Retinal pigment epithelial cell (primary cell): ENCODE measurements around the gene SLC25A51.

Source experiments
- DNase-seq: peaks from one replicate; pipeline ENCODE4 v3.0.0-alpha.2; 2010; ENCODE audit warnings: low read depth
- H3K4me3 ChIP-seq: 2 replicates; pipeline ENCODE4 v1.5.1; 2011; ENCODE audit warnings: mild to moderate bottlenecking, low read length, control low read depth, moderate library complexity
- CTCF ChIP-seq: conservative IDR thresholded peaks from 2 replicates; pipeline ENCODE4 v1.5.1; 2011; ENCODE audit warnings: low read depth, low read length, control low read depth, inconsistent platforms

SLC25A51 gene

GRCh38 chr9:37936965-37937364, 33.0 kb upstream of the SLC25A51 start:
- TF ChIP-seq CTCF, result no peak
- no peak overlapping the region for H3K4me3 ChIP-seq

GRCh38 chr9:37936376-37936775, 32.4 kb upstream of the SLC25A51 start:
- H3K4me3 ChIP-seq, result no peak overlapping the region
- no peak for DNase-seq
- no peak for TF ChIP-seq CTCF

More at GRCh38 chr9:37936965-37937364, 33.0 kb upstream of the SLC25A51 start:
- no peak for DNase-seq

- H3K4me3 ChIP-seq, result no peak overlapping the region
- no peak for TF ChIP-seq CTCF
- DNase-seq, result no peak
Observed at GRCh38 chr9:37935096-37935495, 31.2 kb upstream of the SLC25A51 start.

- TF ChIP-seq CTCF, result no peak
- no peak for DNase-seq
- no peak overlapping the region for H3K4me3 ChIP-seq
Observed at GRCh38 chr9:37931592-37931991, 27.7 kb upstream of the SLC25A51 start.

- no peak for DNase-seq
- no peak for TF ChIP-seq CTCF
- H3K4me3 ChIP-seq, result no peak overlapping the region
Observed at GRCh38 chr9:37929441-37929895, 25.5 kb upstream of the SLC25A51 start.

GRCh38 chr9:37928552-37929430, 24.9 kb upstream of the SLC25A51 start:
- DNase-seq, result no peak
- no peak overlapping the region for H3K4me3 ChIP-seq
- TF ChIP-seq CTCF, result no peak
